ES-I3 (cell line): ENCODE data around the gene ANXA10.
"Not testable (repeated sequence)": the region's sequence is repeated elsewhere in the genome, so short reads cannot be mapped to it uniquely, and the experiment has no call there.

Source experiments
- H3K36me3 ChIP-seq: 2 replicates; pipeline ENCODE4 v1.6.1; 2013; ENCODE audit warnings: mild to moderate bottlenecking, low read length, control low read depth, moderate library complexity; ENCODE audit not compliant: insufficient read depth
- H3K4me1 ChIP-seq: 2 replicates; pipeline ENCODE4 v1.6.1; 2013; ENCODE audit warnings: mild to moderate bottlenecking, control low read depth, low read length; ENCODE audit not compliant: insufficient read depth
- H3K9ac ChIP-seq: 2 replicates; pipeline ENCODE4 v1.6.1; 2013; ENCODE audit warnings: low read depth, mild to moderate bottlenecking, low read length, moderate library complexity
- H3K9me3 ChIP-seq: 2 replicates; pipeline ENCODE4 v1.6.1; 2013; ENCODE audit warnings: mild to moderate bottlenecking, low read length, moderate library complexity; ENCODE audit not compliant: control insufficient read depth, insufficient read depth

Gene ANXA10

GRCh38 chr4:168129046-168129772 lies 36.9 kb downstream of the ANXA10 start:
- Histone ChIP-seq H3K36me3 (no peaks in the 10 kb centered on the region), H3K9ac (no peak overlapping the region), H3K4me1 (no peaks in the 10 kb centered on the region), H3K9me3 (no peaks in the 10 kb centered on the region)

- H3K4me1 ChIP-seq = no peaks in the 10 kb centered on the region
- no peaks in the 10 kb centered on the region for H3K36me3 ChIP-seq
- no peaks in the 10 kb centered on the region for H3K9me3 ChIP-seq
- H3K9ac ChIP-seq = no peak overlapping the region
These were observed 37.5 kb downstream of the ANXA10 start for GRCh38 chr4:168129802-168130201.

GRCh38 chr4:168131196-168131595 lies 38.9 kb downstream of the ANXA10 start:
- no peak overlapping the region for H3K9ac ChIP-seq
- no peaks in the 10 kb centered on the region for H3K36me3 ChIP-seq
- no peaks in the 10 kb centered on the region for H3K4me1 ChIP-seq
- no peaks in the 10 kb centered on the region for H3K9me3 ChIP-seq

- Histone ChIP-seq H3K36me3 (no peaks in the 10 kb centered on the region), H3K9ac (no peak overlapping the region), H3K4me1 (no peaks in the 10 kb centered on the region), H3K9me3 (no peaks in the 10 kb centered on the region)
These were observed 42.3 kb downstream of the ANXA10 start for GRCh38 chr4:168134651-168135050.

GRCh38 chr4:168135860-168136259 lies 43.5 kb downstream of the ANXA10 start:
- H3K36me3 ChIP-seq, H3K9ac ChIP-seq, H3K9me3 ChIP-seq, H3K4me1 ChIP-seq: not testable (repeated sequence)

GRCh38 chr4:168137695-168138094 lies 45.4 kb downstream of the ANXA10 start:
- H3K36me3 ChIP-seq, H3K4me1 ChIP-seq, H3K9me3 ChIP-seq, H3K9ac ChIP-seq: not testable (repeated sequence)

GRCh38 chr4:168138143-168138542 lies 45.8 kb downstream of the ANXA10 start:
- no peak overlapping the region for H3K9ac ChIP-seq
- no peaks in the 10 kb centered on the region for H3K36me3 ChIP-seq

GRCh38 chr4:168139336-168139735 lies 47.0 kb downstream of the ANXA10 start:
- H3K9ac ChIP-seq = no peak overlapping the region
- no peaks in the 10 kb centered on the region for H3K4me1 ChIP-seq
- no peaks in the 10 kb centered on the region for H3K36me3 ChIP-seq
- H3K9me3 ChIP-seq = no peaks in the 10 kb centered on the region

More at GRCh38 chr4:168138143-168138542, 45.8 kb downstream of the ANXA10 start:
- H3K9me3 ChIP-seq = no peaks in the 10 kb centered on the region
- no peaks in the 10 kb centered on the region for H3K4me1 ChIP-seq

- Histone ChIP-seq H3K9me3 (no peaks in the 10 kb centered on the region), H3K4me1 (no peaks in the 10 kb centered on the region), H3K36me3 (no peaks in the 10 kb centered on the region), H3K9ac (no peak overlapping the region)
These were observed 49.4 kb downstream of the ANXA10 start for GRCh38 chr4:168141733-168142132.

- Histone ChIP-seq H3K9ac (no peak overlapping the region), H3K9me3 (no peaks in the 10 kb centered on the region), H3K4me1 (no peaks in the 10 kb centered on the region), H3K36me3 (no peaks in the 10 kb centered on the region)
These were observed 51.3 kb downstream of the ANXA10 start for GRCh38 chr4:168143601-168144000.

GRCh38 chr4:168150420-168151050 lies 58.2 kb downstream of the ANXA10 start:
- Histone ChIP-seq H3K4me1 (peaks cover 10% of the 10 kb centered on the region), H3K9ac (no peak overlapping the region), H3K9me3 (no peaks in the 10 kb centered on the region), H3K36me3 (no peaks in the 10 kb centered on the region)

GRCh38 chr4:168151327-168151726 lies 59.0 kb downstream of the ANXA10 start:
- no peak overlapping the region for H3K9ac ChIP-seq
- H3K9me3 ChIP-seq = no peaks in the 10 kb centered on the region
- peaks cover 10% of the 10 kb centered on the region for H3K4me1 ChIP-seq
- H3K36me3 ChIP-seq = no peaks in the 10 kb centered on the region

GRCh38 chr4:168152837-168153500 lies 60.6 kb downstream of the ANXA10 start:
- no peaks in the 10 kb centered on the region for H3K9me3 ChIP-seq
- peaks cover 10% of the 10 kb centered on the region for H3K4me1 ChIP-seq
- no peaks in the 10 kb centered on the region for H3K36me3 ChIP-seq
- H3K9ac ChIP-seq = no peak overlapping the region

- H3K4me1 ChIP-seq = peaks cover 10% of the 10 kb centered on the region
- no peaks in the 10 kb centered on the region for H3K9me3 ChIP-seq
- H3K9ac ChIP-seq = no peak overlapping the region
- H3K36me3 ChIP-seq = no peaks in the 10 kb centered on the region
These were observed 61.5 kb downstream of the ANXA10 start for GRCh38 chr4:168153596-168154440.
